ENCODE data around the gene MICU2.

Gene MICU2

DNA sequence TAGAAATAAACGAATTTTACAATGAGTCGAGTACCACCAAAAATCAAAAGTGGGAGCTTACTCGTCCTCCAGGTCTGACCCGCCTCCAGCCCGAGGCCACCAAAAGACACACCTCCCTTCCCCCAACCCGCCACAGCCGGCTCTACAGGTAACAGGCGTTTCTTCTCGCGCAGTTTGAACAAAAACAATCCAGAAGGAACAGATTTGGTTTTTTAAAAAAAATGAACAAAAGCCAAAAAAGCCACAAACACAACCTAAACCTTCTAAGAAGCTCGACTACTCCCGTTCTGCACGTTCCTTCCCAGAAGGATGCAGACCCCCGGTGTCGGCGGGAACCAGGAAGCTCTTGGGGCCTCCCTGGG, 145.5 kb downstream of the MICU2 start:
- Mint-ChIP-seq H3K27me3 (no peaks in the 10 kb centered on the region), H3K36me3 (ENCODE audit: insufficient read depth) (peaks cover 21% of the 10 kb centered on the region), H3K27ac (ENCODE audit: low read depth) (peak overlapping the region; percentile 86), H3K9me3 (no peaks in the 10 kb centered on the region), H3K4me1 (peaks cover 35% of the 10 kb centered on the region), H3K4me3 (peak overlapping the region; percentile 87)
- ATAC-seq (replicated peaks; ENCODE audit: extremely low read depth, poor library complexity, severe bottlenecking) (no peak), DNase-seq (ENCODE audit: low spot score in 2 of 2) (no peak)

DNA sequence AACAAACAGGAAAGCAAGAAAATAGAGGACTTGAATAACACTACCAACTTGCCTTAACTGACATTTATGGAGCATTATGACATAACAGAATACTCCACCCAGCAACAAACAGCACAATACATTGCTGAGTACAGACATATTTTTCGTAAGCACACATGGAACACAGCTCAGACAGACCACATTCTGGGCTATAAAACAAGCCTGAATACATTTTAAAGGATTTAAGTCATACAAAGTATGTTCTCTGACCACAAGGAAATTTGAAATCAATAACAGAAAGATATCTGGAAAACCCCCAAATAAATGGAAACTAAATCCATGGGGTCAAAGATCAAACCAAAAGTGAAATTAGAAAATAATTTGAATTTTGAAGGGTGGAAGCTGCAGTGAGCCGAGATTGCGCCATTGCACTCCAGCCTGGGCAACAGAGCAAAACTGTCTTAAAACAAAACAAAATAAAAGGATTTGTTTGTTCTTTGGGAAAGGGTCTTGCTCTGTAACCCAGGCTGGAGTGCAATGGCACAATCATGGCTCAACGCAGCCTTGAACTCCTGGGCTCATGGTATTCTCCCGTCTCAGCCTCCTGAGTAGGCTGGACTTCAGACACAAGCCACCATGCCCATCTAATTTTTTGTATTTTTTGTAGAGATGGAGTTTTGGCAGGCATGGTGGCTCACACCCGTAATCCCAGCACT, 150.4 kb downstream of the MICU2 start:
- Mint-ChIP-seq H3K36me3 (ENCODE audit: insufficient read depth) (peaks cover 12% of the 10 kb centered on the region), H3K9me3 (peaks cover 4% of the 10 kb centered on the region), H3K27ac (ENCODE audit: low read depth) (no peak overlapping the region), H3K27me3 (no peaks in the 10 kb centered on the region), H3K4me3 (no peak overlapping the region), H3K4me1 (peaks cover 62% of the 10 kb centered on the region)
- ATAC-seq (replicated peaks; ENCODE audit: extremely low read depth, poor library complexity, severe bottlenecking) (no peak), DNase-seq (ENCODE audit: low spot score in 2 of 2) (no peak)

DNA sequence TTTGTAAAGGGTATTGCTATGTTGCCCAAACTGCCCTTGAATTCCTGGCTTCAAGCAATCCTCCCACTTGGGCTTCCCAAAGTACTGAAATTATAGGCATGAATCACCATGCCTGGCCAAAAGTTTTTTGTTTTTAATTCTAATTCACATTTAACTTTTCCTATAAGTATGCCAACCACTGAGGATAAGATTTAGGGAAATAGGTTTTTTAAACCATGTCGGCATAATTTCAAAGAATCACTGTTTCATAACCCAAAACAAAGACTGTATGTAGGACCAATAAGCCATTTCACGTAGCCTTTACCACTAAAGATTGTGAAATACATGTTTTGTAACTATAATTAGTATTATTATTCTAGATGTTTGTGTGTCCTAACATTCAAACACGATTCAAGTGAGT, 153.0 kb downstream of the MICU2 start:
- peaks cover 8% of the 10 kb centered on the region for H3K36me3 Mint-ChIP-seq (ENCODE audit: insufficient read depth)
- ATAC-seq (replicated peaks; ENCODE audit: extremely low read depth, poor library complexity, severe bottlenecking) (no peak), DNase-seq (ENCODE audit: low spot score in 2 of 2) (no peak)
- H3K9me3 Mint-ChIP-seq: peaks cover 4% of the 10 kb centered on the region
- no peaks in the 10 kb centered on the region for H3K27me3 Mint-ChIP-seq
- no peak overlapping the region for H3K4me3 Mint-ChIP-seq
- no peak overlapping the region for H3K27ac Mint-ChIP-seq (ENCODE audit: low read depth)
- H3K4me1 Mint-ChIP-seq: peaks cover 55% of the 10 kb centered on the region

DNA sequence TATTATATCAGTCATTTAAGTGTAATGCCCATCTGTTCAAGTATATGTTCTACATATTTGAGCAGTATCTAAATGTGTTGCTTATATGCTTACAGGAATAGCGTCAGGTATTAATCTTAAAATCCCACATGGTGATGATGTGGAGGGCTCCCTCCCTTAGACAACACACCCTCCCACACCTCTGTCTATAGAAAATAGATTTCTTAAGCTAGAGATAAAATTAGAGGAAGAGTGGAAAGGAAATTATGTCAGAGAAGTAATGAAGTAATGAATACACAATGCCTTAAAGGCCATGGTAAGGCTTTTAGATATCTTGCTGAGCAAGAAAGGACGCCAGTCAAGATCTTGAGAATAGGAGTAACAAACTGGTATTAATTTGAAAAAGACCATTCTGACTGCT, 157.3 kb downstream of the MICU2 start:
- Mint-ChIP-seq H3K36me3 (ENCODE audit: insufficient read depth) (peaks cover 1% of the 10 kb centered on the region), H3K27me3 (no peaks in the 10 kb centered on the region), H3K27ac (ENCODE audit: low read depth) (peak overlapping the region; percentile 81), H3K4me1 (peaks cover 58% of the 10 kb centered on the region), H3K4me3 (peak overlapping the region; percentile 26), H3K9me3 (no peaks in the 10 kb centered on the region)
- ATAC-seq (replicated peaks; ENCODE audit: extremely low read depth, poor library complexity, severe bottlenecking) (no peak), DNase-seq (ENCODE audit: low spot score in 2 of 2) (no peak)

DNA sequence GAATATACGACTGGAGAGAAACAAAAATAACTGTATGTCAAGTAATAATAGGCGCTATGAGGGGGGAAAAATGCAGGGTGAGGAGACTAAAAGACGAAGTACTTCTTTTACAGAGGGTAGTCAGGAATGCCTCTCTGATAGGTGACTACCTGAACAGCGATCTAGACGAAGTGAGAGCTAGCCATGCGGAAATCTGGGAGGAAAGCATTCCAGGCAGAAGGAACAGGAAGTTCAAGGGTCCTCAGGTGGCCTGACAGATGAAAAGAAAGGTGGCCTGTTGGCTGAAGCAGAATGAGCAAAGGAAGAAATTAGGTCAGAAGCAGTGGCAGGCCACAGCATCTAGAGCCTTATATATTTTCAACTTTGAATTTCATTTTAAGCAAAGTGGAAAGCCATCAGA, 158.2 kb downstream of the MICU2 start:
- no peak overlapping the region for H3K4me3 Mint-ChIP-seq
- no peak overlapping the region for H3K27ac Mint-ChIP-seq (ENCODE audit: low read depth)
- peaks cover 1% of the 10 kb centered on the region for H3K36me3 Mint-ChIP-seq (ENCODE audit: insufficient read depth)
- no peaks in the 10 kb centered on the region for H3K27me3 Mint-ChIP-seq
- H3K9me3 Mint-ChIP-seq: no peaks in the 10 kb centered on the region
- DNase-seq (ENCODE audit: low spot score in 2 of 2) (no peak), ATAC-seq (replicated peaks; ENCODE audit: extremely low read depth, poor library complexity, severe bottlenecking) (no peak)
- H3K4me1 Mint-ChIP-seq: peaks cover 55% of the 10 kb centered on the region

DNA sequence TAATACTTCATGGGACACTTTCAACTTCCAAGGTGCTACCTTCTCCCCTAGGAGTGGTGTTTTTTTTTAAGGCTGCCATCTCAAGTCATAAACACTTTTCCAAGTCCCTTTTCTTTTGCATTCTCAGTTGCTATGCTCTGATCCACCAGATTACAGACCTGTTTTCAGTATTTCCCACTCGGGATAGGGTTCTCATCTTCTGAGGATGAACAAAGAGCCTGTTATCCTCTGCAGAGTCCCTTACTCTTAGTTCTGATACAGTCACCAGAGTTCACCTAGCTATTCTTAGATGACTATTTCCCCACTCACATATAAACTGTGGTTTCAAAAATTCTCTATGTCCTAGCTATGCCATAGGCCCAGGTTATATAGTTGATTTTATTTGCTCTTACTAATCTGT, 160.8 kb downstream of the MICU2 start:
- Mint-ChIP-seq H3K36me3 (ENCODE audit: insufficient read depth) (peaks cover 1% of the 10 kb centered on the region), H3K4me3 (no peak overlapping the region), H3K9me3 (no peaks in the 10 kb centered on the region), H3K27me3 (no peaks in the 10 kb centered on the region), H3K4me1 (peaks cover 59% of the 10 kb centered on the region), H3K27ac (ENCODE audit: low read depth) (peak overlapping the region; percentile 46)
- DNase-seq (ENCODE audit: low spot score in 2 of 2) (no peak), ATAC-seq (replicated peaks; ENCODE audit: extremely low read depth, poor library complexity, severe bottlenecking) (no peak)
